Ishikawa (cell line): ENCODE data around the gene PRTN3.

ENCODE experiments used
- CEBPB ChIP-seq: IDR thresholded peaks from 2 replicates; pipeline ENCODE4 v1.6.1; 2012
- CREB1 ChIP-seq: IDR thresholded peaks from 2 replicates; pipeline ENCODE4 v1.6.1; 2012; ENCODE audit warnings: low read depth
- EGR1 ChIP-seq: IDR thresholded peaks from 2 replicates; pipeline ENCODE4 v1.6.1; 2012
- EP300 ChIP-seq: IDR thresholded peaks from 2 replicates; pipeline ENCODE4 v1.6.1; 2012; ENCODE audit warnings: borderline replicate concordance
- FOXM1 ChIP-seq: IDR thresholded peaks from 2 replicates; pipeline ENCODE4 v1.6.1; 2012; ENCODE audit warnings: low read depth, borderline replicate concordance
- NFIC ChIP-seq: IDR thresholded peaks from 2 replicates; pipeline ENCODE4 v1.6.1; 2012
- RAD21 ChIP-seq: IDR thresholded peaks from 2 replicates; pipeline ENCODE4 v1.6.1; 2012; ENCODE audit warnings: low read depth
- REST ChIP-seq: IDR thresholded peaks from 2 replicates; pipeline ENCODE4 v1.6.1; 2012; ENCODE audit warnings: low read depth, mild to moderate bottlenecking
- TAF1 ChIP-seq: IDR thresholded peaks from 2 replicates; pipeline ENCODE4 v1.6.1; 2012; ENCODE audit warnings: low read depth, mild to moderate bottlenecking
- TCF12 ChIP-seq: IDR thresholded peaks from 2 replicates; pipeline ENCODE4 v1.6.1; 2012; ENCODE audit warnings: low read depth
- TEAD4 ChIP-seq: IDR thresholded peaks from 2 replicates; pipeline ENCODE4 v1.6.1; 2012
- USF1 ChIP-seq: IDR thresholded peaks from 2 replicates; pipeline ENCODE4 v1.6.1; 2012
- YY1 ChIP-seq: IDR thresholded peaks from 2 replicates; pipeline ENCODE4 v1.6.1; 2012; ENCODE audit warnings: low read depth
- ZBTB7A ChIP-seq: IDR thresholded peaks from 2 replicates; pipeline ENCODE4 v1.6.1; 2012; ENCODE audit warnings: low read depth

- TF ChIP-seq TAF1 (no peak), TCF12 (no peak), EP300 (no peak), YY1 (no peak), TEAD4 (no peak), EGR1 (no peak), ZBTB7A (no peak), REST (no peak), RAD21 (no peak), CEBPB (no peak), USF1 (no peak), FOXM1 (no peak), NFIC (no peak), CREB1 (no peak)
Measured at GRCh38 chr19:793806-794205, 47.0 kb upstream of the PRTN3 start.
